Measurements from ENCODE around the gene PLEK2. TPM values are rescaled to one million over a fixed set of nuclear protein-coding genes. Genes with fewer than 3 reads are reported as not detected.
A peak's percentile ranks its signal among the peaks of the same experiment; 100 is the strongest.

The PLEK2 gene
- total RNA-seq, 1 experiment from 2014 or later: 9.1 TPM

DNA sequence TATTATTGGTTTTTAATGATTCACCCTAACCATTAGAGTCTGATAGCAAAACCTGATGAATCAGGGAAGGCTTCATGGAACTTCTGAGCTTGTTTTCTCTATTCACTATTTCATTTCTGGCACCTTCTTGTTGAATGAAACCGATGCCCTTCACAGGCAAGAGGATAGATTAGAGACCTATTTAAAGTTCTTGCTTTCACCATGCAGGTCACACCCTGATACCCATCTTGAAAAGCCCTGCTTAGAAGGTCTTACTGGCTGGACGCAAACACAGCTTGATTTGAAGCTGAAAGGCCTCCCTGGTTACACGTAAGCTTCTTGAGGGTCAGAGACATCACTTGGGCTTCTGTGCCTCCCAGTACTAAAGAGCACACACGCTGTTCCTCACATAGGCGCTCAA is 47.4 kb upstream of the PLEK2 start:
- H3K27me3 ChIP-seq (ENCODE audit: control insufficient read depth, insufficient read depth, low read length): 0 out of 2 replicates have a peak, but pooled peaks cover 2% of the 10 kb centered on the region
- in situ Hi-C loops (cut with HindIII; ENCODE audit: low pct_unique_long_range_greater_than_20kb, low sequenced_read_pairs): no loop called here
- DNase-seq (ENCODE audit: low read depth, low spot score): no peak
- ChIA-PET CTCF (no interaction called here), POLR2A (no interaction called here)
- intact Hi-C loops (cut with micrococcal nuclease; ENCODE audit: unreplicated experiment): no loop called here
- TF ChIP-seq TCF7L2 (IDR thresholded peaks at IDR 0.05; ENCODE audit: low read depth, low read length) (no peak), POLR2AphosphoS5 (IDR thresholded peaks at IDR 0.05; ENCODE audit: low read depth, low read length) (no peak), SIN3A (IDR thresholded peaks at IDR 0.05; ENCODE audit: borderline replicate concordance, insufficient read depth, low read depth, low read length) (no peak)
- TF ChIP-seq, protein P1, sequence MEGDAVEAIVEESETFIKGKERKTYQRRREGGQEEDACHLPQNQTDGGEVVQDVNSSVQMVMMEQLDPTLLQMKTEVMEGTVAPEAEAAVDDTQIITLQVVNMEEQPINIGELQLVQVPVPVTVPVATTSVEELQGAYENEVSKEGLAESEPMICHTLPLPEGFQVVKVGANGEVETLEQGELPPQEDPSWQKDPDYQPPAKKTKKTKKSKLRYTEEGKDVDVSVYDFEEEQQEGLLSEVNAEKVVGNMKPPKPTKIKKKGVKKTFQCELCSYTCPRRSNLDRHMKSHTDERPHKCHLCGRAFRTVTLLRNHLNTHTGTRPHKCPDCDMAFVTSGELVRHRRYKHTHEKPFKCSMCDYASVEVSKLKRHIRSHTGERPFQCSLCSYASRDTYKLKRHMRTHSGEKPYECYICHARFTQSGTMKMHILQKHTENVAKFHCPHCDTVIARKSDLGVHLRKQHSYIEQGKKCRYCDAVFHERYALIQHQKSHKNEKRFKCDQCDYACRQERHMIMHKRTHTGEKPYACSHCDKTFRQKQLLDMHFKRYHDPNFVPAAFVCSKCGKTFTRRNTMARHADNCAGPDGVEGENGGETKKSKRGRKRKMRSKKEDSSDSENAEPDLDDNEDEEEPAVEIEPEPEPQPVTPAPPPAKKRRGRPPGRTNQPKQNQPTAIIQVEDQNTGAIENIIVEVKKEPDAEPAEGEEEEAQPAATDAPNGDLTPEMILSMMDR (IDR thresholded peaks at IDR 0.05): no peak
- TF ChIP-seq, protein P2, sequence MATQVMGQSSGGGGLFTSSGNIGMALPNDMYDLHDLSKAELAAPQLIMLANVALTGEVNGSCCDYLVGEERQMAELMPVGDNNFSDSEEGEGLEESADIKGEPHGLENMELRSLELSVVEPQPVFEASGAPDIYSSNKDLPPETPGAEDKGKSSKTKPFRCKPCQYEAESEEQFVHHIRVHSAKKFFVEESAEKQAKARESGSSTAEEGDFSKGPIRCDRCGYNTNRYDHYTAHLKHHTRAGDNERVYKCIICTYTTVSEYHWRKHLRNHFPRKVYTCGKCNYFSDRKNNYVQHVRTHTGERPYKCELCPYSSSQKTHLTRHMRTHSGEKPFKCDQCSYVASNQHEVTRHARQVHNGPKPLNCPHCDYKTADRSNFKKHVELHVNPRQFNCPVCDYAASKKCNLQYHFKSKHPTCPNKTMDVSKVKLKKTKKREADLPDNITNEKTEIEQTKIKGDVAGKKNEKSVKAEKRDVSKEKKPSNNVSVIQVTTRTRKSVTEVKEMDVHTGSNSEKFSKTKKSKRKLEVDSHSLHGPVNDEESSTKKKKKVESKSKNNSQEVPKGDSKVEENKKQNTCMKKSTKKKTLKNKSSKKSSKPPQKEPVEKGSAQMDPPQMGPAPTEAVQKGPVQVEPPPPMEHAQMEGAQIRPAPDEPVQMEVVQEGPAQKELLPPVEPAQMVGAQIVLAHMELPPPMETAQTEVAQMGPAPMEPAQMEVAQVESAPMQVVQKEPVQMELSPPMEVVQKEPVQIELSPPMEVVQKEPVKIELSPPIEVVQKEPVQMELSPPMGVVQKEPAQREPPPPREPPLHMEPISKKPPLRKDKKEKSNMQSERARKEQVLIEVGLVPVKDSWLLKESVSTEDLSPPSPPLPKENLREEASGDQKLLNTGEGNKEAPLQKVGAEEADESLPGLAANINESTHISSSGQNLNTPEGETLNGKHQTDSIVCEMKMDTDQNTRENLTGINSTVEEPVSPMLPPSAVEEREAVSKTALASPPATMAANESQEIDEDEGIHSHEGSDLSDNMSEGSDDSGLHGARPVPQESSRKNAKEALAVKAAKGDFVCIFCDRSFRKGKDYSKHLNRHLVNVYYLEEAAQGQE (IDR thresholded peaks at IDR 0.05; ENCODE audit: insufficient read depth in 1 of 2, low read depth in 2 of 2, low read length in 1 of 2): no peak
- H3K36me3 ChIP-seq (ENCODE audit: control insufficient read depth, insufficient read depth, low read length): no peaks in the 10 kb centered on the region
- H3K27ac ChIP-seq (ENCODE audit: low read length): no peak overlapping the region
- H3K4me3 ChIP-seq (ENCODE audit: low read depth in 2 of 2, low read length in 2 of 2): no peak overlapping the region
- no TSS peak for BruUV-seq (replicated peaks)
- no peaks in the 10 kb centered on the region for H3K4me1 ChIP-seq (ENCODE audit: control insufficient read depth, insufficient read depth, low read length)
- H3K9me3 ChIP-seq (ENCODE audit: control insufficient read depth, insufficient read depth, low read depth, low read length): no peaks in the 10 kb centered on the region
- ATAC-seq: no peak

DNA sequence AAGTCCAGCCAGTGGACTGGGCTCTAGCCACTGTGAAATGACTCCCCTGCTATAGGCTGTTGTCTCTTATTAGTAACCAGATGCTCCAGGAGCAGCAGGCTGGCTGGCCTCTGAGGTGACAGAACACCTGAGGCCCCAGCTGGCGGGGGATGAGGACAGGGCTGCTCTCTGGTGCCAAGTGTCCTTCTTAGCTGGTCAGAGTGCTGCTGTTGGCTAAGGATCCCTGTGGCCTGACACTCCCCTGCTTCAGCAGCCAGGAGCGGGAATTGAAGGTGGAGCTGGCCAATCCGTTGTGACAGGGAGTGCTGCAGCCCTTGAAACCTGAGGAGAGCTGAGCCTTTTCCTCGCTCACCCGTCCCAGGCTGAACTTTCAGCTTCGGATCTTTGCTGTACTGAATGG is 45.8 kb upstream of the PLEK2 start:
- ATAC-seq: peak; percentile 58; the same call in 1 of the 2 replicates
- BruUV-seq (replicated peaks): no TSS peak
- H3K27me3 ChIP-seq (ENCODE audit: control insufficient read depth, insufficient read depth, low read length): 0 out of 2 replicates have a peak, but pooled peaks cover 2% of the 10 kb centered on the region
- no peaks in the 10 kb centered on the region for H3K9me3 ChIP-seq (ENCODE audit: control insufficient read depth, insufficient read depth, low read depth, low read length)
- intact Hi-C loops (cut with micrococcal nuclease; ENCODE audit: unreplicated experiment) (no loop called here), in situ Hi-C loops (cut with HindIII; ENCODE audit: low pct_unique_long_range_greater_than_20kb, low sequenced_read_pairs) (no loop called here)
- no peak overlapping the region for H3K27ac ChIP-seq (ENCODE audit: low read length)
- POLR2A ChIA-PET: no interaction called here
- TF ChIP-seq TCF7L2 (IDR thresholded peaks at IDR 0.05; ENCODE audit: low read depth, low read length) (no peak), POLR2AphosphoS5 (IDR thresholded peaks at IDR 0.05; ENCODE audit: low read depth, low read length) (no peak), SIN3A (IDR thresholded peaks at IDR 0.05; ENCODE audit: borderline replicate concordance, insufficient read depth, low read depth, low read length) (no peak)
- TF ChIP-seq, protein P2 (IDR thresholded peaks at IDR 0.05; ENCODE audit: insufficient read depth in 1 of 2, low read depth in 2 of 2, low read length in 1 of 2): no peak
- TF ChIP-seq, protein P1 (IDR thresholded peaks at IDR 0.05): no peak
- H3K4me3 ChIP-seq (ENCODE audit: low read depth in 2 of 2, low read length in 2 of 2): no peak overlapping the region
- no peak for DNase-seq (ENCODE audit: low read depth, low spot score)
- no peaks in the 10 kb centered on the region for H3K36me3 ChIP-seq (ENCODE audit: control insufficient read depth, insufficient read depth, low read length)
- CTCF ChIA-PET: no interaction called here
- H3K4me1 ChIP-seq (ENCODE audit: control insufficient read depth, insufficient read depth, low read length): no peaks in the 10 kb centered on the region

Data from Panc1 (cell line).